Activated CD4-positive, alpha-beta T cell treated with anti-CD3 and anti-CD28 coated beads, Interleukin-10, Interleukin-2, amounts not matched to agents 100 ng/mL and 50 ng/mL, durations not matched to agents 16 hours and 8 hours (primary cell): ENCODE data around the gene ANXA6.

Experiments
- DNase-seq: peaks from one replicate; pipeline ENCODE4 v3.0.0-alpha.2; 2020

Gene ANXA6

DNA sequence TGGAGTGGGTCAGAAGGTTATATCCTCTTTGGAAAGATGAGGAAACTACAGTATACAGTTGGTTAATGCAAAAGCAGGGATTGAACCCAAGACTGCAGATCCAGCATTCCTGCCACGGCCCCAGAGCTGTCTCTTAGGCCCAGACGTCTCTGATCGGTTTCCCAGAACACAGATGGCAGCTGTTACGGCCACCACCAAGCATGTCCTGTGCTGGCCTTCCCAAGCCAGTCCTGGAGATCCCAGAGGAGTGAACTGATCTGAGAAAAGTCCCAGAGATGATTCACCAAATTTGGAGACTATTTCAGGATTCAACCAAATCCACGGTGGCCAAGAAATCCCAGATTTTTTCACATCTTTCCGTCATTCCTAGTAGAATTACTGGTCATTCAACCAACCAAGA, 96.8 kb downstream of the ANXA6 start:
- no peak for DNase-seq

DNA sequence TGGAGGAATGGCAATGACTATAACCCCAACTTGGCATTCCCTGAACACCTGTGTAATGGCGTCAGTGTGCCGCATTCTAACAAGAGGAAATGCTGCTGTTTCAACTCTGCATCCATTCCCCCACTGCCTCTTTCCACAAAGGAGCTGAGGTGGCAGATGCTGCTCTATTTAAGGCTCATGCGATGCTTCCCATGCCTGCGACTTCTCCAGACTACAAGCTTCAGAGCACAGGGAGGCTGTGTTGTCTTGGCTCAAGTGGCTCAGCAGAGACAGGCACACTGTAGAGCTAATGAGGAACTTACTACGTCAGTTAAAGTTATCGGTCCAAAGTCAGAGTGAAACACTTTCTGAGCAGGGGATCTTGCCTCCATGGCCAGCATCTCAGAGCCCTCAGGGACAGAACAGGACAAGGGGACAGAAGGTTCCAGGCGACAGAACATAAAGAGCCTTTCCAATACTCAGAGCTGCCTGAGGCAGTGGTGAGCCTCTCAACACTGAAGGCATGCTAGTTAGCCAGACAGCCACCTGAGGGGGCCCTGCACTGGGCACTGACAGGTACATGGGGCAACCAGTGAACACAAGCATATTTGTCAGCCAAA, 98.6 kb downstream of the ANXA6 start:
- no peak for DNase-seq

DNA sequence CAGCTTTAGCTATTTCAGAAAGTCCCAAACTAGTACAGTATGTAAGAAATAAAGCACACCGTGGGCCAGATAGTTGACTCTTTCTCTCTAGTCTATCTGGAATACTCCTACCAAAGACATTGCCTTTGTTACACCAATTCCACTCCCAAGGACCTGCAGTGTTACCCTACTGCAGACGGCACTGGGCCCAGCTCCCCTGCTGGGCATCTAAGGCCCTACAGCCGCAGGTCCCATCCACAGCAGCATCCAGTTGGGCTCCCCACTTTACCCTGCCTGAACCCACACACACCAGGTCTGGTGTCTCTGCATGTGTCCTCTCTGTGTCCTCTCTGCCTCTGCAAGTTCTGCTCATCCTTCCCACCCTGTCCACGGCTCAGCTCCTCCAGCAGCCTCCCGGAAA, 99.3 kb downstream of the ANXA6 start:
- no peak for DNase-seq

DNA sequence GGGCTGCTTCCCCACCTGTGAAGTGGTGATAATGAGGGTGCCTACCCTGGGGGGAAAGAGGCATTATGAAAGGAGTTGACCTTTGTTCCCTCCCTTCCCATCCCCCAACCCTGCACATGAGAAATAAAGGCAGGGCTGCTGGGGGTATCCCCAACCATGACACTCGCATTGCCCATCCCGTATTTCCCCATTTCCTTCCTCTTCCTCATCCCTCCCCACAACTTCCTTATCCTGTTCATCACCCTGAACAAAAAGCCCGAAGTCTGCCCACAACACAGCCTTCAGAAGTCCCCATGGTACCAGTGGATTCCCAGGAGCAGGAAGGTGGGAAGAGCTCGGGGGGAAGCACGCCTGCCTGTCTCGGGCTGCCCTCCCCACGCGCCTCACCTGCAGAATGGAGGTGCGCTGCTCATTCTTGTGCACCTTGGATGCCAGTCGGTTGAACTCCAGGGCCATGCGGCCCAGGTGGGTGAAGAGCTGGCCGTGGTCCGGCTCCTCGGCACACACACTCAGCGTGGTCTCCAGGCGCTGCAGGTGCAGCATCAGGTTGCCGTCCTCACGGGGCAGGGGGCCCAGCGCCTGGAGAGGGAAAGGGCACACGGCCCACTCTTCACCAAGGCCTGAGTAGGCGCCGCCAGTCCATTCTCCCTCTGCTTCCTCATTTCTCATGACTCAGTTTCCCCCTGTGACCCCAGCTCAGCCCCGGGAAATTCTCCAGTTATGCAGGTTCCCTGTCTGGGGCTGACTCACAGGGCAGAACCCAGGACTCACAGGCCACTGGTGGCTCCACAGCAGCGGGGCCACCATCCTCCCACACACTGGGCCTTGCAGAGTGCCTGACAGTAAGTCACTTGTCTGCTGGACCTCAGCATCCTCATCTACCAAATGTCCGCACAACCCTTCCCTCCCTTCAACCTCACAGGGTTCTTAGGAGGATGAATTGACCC, 100.9 kb downstream of the ANXA6 start:
- no peak for DNase-seq

DNA sequence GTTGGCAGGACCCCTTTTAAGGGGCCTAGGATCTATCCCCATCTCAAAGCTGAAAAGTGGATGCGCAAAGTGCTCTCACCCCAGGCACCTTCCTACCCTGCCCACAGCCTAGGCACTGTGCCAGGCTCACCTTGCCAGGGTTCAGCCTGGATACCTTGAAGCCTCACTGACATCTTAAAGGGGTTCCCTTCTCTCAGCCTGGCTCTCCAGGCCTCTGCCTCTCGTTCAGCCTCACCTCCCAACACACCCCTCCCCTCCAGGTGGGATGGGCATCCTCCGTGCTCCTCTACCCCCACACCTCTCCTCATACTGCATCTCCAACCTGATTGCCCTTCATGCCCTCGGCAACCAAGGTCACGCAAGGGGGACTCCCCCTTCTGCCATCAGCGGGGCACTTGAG, 102.2 kb downstream of the ANXA6 start:
- no peak for DNase-seq

DNA sequence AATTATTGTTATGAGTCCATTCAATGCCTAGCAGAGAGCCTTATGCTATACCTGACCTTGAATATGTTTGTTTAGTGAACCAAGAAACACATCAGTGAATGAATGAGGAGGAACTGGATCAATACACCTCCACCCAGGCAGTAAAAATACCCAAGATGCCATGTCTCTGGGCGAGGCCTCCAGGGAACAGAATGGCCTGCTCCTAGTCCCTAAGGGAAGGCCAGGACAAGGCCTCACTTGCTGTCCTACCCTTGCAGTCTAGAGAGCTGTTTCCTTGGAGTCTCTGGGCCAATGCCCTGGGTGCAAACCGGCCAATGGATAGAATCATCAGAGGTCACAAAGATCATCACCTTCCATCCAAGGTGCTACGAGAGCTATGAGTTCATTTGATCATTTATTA, 102.9 kb downstream of the ANXA6 start:
- DNase-seq = no peak

DNA sequence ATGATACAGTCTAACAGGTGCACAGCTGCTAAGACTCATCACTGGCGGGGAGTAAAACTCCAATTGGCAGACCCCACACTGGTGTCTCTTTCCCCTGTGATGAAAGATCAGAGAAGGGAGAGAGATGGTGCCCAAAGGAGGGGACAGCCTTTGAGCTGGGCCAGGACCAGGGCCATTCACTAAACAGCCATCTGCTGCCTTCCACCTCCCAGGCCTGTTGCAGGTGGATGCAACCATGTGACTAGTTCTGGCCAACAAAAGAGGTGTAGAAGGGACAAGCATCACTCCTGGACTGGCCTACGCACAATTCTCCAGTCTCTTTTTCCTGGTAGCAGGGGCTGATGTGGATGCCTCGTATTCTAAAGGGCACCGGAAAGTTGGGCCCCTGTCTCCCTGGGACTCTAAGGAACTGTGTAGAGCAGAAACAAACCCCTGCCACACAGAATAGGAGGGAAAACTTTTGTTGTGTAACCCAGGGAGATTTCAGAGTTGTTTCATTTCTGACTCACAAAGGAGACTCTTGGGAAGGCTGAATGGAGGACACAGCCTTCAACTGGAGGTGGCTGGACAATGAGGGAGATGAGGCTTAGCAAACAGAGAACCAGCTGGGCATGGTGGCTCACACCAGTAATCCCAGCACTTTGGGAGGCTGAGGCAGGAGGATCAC, 103.7 kb downstream of the ANXA6 start:
- no peak for DNase-seq

DNA sequence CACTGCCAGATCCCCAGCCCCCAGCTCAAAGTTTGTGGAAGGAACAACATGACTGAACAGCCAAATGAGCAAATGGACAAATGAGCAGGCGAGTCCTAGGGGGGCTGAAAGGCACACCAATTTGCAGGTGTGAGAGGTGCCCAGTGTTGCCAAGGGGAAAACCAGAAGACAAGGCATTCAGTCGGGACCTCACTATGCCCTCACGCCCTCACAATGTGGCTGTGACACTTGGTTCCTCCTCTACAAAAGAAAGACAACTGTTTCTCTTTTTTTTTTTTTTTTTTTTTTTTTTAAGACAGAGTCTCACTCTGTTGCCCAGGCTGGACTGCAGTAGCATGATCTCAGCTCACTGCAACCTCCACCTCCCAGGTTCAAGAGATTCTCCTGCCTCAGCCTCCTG, 104.7 kb downstream of the ANXA6 start:
- no peak for DNase-seq

DNA sequence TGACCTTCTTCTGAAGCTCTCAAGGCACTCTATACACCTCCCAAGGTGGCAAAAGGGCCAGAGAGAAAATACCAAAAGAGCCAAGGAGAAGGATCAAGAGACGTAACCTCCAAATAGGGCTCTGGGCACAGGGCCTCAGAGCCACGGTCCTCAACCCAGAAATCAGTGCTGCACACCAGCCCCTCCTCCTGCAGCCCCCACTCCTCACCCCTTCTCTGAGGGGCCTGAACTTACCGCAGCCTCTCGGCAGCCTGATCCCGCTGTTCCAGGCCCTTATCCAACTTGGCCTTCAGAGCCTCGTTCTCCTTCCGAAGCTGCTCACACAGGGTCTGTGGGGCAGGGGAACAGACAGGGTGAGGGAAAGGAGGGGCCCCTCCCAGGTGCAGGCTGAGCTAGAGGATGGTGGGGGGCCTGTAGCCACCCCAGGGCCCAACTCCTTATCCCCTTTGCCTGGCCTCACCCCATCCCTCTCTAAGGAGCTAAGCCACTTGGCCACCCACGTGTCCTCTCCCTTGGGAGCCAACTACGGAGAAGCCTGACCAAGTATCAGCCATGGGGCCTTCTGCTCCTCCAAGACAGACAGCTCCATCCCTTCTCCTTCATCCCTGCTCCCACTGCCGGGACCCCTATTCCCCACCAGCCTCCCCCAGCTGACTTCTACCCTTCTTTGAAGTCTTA, 105.5 kb downstream of the ANXA6 start:
- no peak for DNase-seq

DNA sequence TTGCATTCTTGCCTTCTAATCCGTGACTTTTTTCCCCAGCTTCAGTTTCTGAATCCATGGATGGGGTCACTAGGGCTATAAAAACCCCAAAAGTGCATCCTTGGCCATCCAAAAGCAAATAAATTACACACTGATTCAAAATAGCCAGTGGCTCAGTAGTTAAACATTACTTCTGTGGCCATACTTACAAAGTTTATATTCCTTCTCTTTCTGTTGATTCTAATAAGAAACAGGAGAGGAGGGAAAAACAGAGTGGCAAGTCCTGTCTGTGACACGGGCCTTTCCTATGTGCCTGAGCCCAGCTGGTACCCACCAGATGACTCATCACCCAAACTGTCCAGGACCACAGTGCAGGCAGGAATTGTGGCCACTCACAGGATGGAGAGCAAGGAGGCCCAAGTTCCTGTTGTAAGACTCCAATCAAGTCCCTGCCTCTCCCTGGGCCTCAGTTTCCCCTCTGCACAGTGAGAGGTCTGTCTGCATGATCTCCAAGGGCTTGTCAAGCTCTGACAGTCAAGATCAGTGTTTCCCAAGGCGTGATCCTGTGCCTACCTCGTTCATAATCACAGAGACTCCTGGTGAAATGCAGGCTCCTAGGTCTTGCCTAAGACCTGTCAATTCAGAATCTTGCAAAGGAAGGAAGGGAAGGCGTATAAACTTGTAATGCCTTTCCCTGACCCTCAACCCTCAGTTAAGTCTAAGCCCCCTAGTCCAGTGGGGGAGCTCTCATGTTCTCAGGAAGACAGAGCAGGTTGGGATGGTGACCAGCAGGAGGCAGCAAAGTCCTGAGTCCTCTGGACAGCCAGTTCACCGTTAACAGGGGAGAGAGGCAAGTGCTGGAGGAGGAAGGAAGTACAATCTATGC, 106.3 kb downstream of the ANXA6 start:
- DNase-seq = peak; percentile 70
